Thyroid gland (tissue), 4 donors: ENCODE measurements around the gene ZNF610.

Experiments
- POLR2A ChIP-seq, 2 donors: fragments of 450-650 bp; IDR thresholded peaks; one replicate each; pipeline ENCODE4 v1.6.1; 2017; ENCODE audit warnings: antibody characterized with exemption in 2 of 2, mild to moderate bottlenecking in 2 of 2, moderate library complexity in 1 of 2
- TF ChIP-seq, protein P1 (sequence below), 6 experiments: fragments of 200-600 bp in 3 of 6; fragments of 450-650 bp in 3 of 6; sonication (generic) in 3 of 6; IDR thresholded peaks; one replicate each; pipeline ENCODE4 v1.5.1; 2016 to 2019; ENCODE audit warnings: antibody characterized with exemption in 6 of 6, mild to moderate bottlenecking in 2 of 6, inconsistent platforms in 1 of 6, moderate library complexity in 1 of 6

GRCh38 chr19:52343548-52343947 lies 7.5 kb downstream of the ZNF610 start:
- TF ChIP-seq, protein P1, sequence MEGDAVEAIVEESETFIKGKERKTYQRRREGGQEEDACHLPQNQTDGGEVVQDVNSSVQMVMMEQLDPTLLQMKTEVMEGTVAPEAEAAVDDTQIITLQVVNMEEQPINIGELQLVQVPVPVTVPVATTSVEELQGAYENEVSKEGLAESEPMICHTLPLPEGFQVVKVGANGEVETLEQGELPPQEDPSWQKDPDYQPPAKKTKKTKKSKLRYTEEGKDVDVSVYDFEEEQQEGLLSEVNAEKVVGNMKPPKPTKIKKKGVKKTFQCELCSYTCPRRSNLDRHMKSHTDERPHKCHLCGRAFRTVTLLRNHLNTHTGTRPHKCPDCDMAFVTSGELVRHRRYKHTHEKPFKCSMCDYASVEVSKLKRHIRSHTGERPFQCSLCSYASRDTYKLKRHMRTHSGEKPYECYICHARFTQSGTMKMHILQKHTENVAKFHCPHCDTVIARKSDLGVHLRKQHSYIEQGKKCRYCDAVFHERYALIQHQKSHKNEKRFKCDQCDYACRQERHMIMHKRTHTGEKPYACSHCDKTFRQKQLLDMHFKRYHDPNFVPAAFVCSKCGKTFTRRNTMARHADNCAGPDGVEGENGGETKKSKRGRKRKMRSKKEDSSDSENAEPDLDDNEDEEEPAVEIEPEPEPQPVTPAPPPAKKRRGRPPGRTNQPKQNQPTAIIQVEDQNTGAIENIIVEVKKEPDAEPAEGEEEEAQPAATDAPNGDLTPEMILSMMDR (IDR thresholded peaks at IDR 0.05) = peak; percentile 21 to 89 (median 69)
- TF ChIP-seq POLR2A (IDR thresholded peaks at IDR 0.05) = no peak
